PC-3 (cell line): Measurements from ENCODE around the gene KIAA1614.

Source experiments
- EZH2phosphoT487 ChIP-seq: fragments of 300-600 bp; sonication (generic); IDR thresholded peaks from 2 replicates; pipeline ENCODE4 v1.6.1; 2018; ENCODE audit warnings: mild to moderate bottlenecking, antibody characterized with exemption, low read length, borderline replicate concordance
- TF ChIP-seq, protein P1 (sequence below): fragments of 300-600 bp; sonication (generic); conservative IDR thresholded peaks from 2 replicates; pipeline ENCODE4 v1.5.1; 2017; ENCODE audit warnings: antibody characterized with exemption, low read depth, mild to moderate bottlenecking, low read length

DNA sequence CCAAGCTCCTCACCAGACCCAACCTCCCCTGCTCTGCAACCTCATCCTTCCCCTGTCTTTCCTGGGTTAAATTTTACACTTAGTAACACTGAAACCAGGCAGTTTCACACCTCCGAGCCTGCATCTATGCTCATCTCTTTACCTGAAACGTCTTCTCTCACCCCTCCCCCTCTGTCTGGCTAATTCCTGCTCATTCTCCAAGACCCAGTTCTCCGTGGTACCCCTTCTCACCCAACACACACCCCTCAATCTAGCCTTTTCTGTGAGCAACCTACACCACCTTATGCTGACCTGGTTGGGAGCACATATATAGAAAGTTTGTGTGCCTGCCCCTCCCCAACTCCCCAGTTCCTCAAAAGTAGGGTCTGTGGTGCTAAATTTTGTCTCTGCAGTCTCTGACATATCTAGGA is 3.7 kb upstream of the KIAA1614 start:
- TF ChIP-seq, protein P1, sequence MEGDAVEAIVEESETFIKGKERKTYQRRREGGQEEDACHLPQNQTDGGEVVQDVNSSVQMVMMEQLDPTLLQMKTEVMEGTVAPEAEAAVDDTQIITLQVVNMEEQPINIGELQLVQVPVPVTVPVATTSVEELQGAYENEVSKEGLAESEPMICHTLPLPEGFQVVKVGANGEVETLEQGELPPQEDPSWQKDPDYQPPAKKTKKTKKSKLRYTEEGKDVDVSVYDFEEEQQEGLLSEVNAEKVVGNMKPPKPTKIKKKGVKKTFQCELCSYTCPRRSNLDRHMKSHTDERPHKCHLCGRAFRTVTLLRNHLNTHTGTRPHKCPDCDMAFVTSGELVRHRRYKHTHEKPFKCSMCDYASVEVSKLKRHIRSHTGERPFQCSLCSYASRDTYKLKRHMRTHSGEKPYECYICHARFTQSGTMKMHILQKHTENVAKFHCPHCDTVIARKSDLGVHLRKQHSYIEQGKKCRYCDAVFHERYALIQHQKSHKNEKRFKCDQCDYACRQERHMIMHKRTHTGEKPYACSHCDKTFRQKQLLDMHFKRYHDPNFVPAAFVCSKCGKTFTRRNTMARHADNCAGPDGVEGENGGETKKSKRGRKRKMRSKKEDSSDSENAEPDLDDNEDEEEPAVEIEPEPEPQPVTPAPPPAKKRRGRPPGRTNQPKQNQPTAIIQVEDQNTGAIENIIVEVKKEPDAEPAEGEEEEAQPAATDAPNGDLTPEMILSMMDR = no peak
- TF ChIP-seq EZH2phosphoT487 = no peak
